ENCODE measurements around the gene GNG3.

The GNG3 gene

GRCh38 chr11:62705880-62706849, 1.3 kb upstream of the GNG3 start:
- Histone ChIP-seq H3K4me3 (ENCODE audit: low read depth in 1 of 2, low read length in 2 of 2) (peak overlapping the region; percentile 81 to 87), H3K27me3 (ENCODE audit: control insufficient read depth in 1 of 2, insufficient read depth in 2 of 2, low read length in 2 of 2) (no peaks in the 10 kb centered on the region), H3K36me3 (ENCODE audit: control insufficient read depth in 1 of 2, insufficient read depth in 2 of 2, low read length in 2 of 2) (peaks cover 7 to 21% of the 10 kb centered on the region in 2 donors), H3K9ac (ENCODE audit: low read depth in 1 of 2, low read length in 2 of 2) (peak overlapping the region; percentile 75 to 76), H3K9me3 (ENCODE audit: control insufficient read depth in 1 of 2, low read length in 2 of 2) (no peaks in the 10 kb centered on the region), H3K27ac (ENCODE audit: low read depth, low read length) (peak overlapping the region; percentile 70), H3K4me1 (ENCODE audit: control insufficient read depth in 1 of 2, insufficient read depth in 2 of 2, low read length in 2 of 2) (peaks cover 33 to 42% of the 10 kb centered on the region in 2 donors)

GRCh38 chr11:62706850-62707247, 627 bp upstream of the GNG3 start:
- no peaks in the 10 kb centered on the region for H3K27me3 ChIP-seq (ENCODE audit: control insufficient read depth in 1 of 2, insufficient read depth in 2 of 2, low read length in 2 of 2)
- H3K36me3 ChIP-seq (ENCODE audit: control insufficient read depth in 1 of 2, insufficient read depth in 2 of 2, low read length in 2 of 2): peaks cover 10 to 19% of the 10 kb centered on the region in 2 donors
- H3K9me3 ChIP-seq (ENCODE audit: control insufficient read depth in 1 of 2, low read length in 2 of 2): no peaks in the 10 kb centered on the region
- peaks cover 33 to 42% of the 10 kb centered on the region in 2 donors for H3K4me1 ChIP-seq (ENCODE audit: control insufficient read depth in 1 of 2, insufficient read depth in 2 of 2, low read length in 2 of 2)
- H3K4me3 ChIP-seq (ENCODE audit: low read depth in 1 of 2, low read length in 2 of 2): peak overlapping the region; percentile 67 to 71
- peak overlapping the region; percentile 75 to 76 for H3K9ac ChIP-seq (ENCODE audit: low read depth in 1 of 2, low read length in 2 of 2)
- H3K27ac ChIP-seq (ENCODE audit: low read depth, low read length): peak overlapping the region; percentile 47

- Histone ChIP-seq H3K9ac (ENCODE audit: low read depth in 1 of 2, low read length in 2 of 2) (peak overlapping the region; percentile 78 to 90), H3K9me3 (ENCODE audit: control insufficient read depth in 1 of 2, low read length in 2 of 2) (no peaks in the 10 kb centered on the region), H3K4me3 (ENCODE audit: low read depth in 1 of 2, low read length in 2 of 2) (peak overlapping the region; percentile 79 to 89), H3K36me3 (ENCODE audit: control insufficient read depth in 1 of 2, insufficient read depth in 2 of 2, low read length in 2 of 2) (peaks cover 17 to 20% of the 10 kb centered on the region in 2 donors), H3K27me3 (ENCODE audit: control insufficient read depth in 1 of 2, insufficient read depth in 2 of 2, low read length in 2 of 2) (no peaks in the 10 kb centered on the region), H3K4me1 (ENCODE audit: control insufficient read depth in 1 of 2, insufficient read depth in 2 of 2, low read length in 2 of 2) (peaks cover 42 to 55% of the 10 kb centered on the region in 2 donors), H3K27ac (ENCODE audit: low read depth, low read length) (no peak overlapping the region)
These were observed 916 bp downstream of the GNG3 start for GRCh38 chr11:62708392-62708791.

- no peaks in the 10 kb centered on the region for H3K9me3 ChIP-seq (ENCODE audit: control insufficient read depth in 1 of 2, low read length in 2 of 2)
- peak overlapping the region; percentile 84 for H3K27ac ChIP-seq (ENCODE audit: low read depth, low read length)
- H3K27me3 ChIP-seq (ENCODE audit: control insufficient read depth in 1 of 2, insufficient read depth in 2 of 2, low read length in 2 of 2): no peaks in the 10 kb centered on the region
- H3K4me1 ChIP-seq (ENCODE audit: control insufficient read depth in 1 of 2, insufficient read depth in 2 of 2, low read length in 2 of 2): peaks cover 46 to 59% of the 10 kb centered on the region in 2 donors
- peaks cover 17 to 20% of the 10 kb centered on the region in 2 donors for H3K36me3 ChIP-seq (ENCODE audit: control insufficient read depth in 1 of 2, insufficient read depth in 2 of 2, low read length in 2 of 2)
- H3K4me3 ChIP-seq (ENCODE audit: low read depth in 1 of 2, low read length in 2 of 2): peak overlapping the region; percentile 79 to 89
- peak overlapping the region; percentile 78 to 90 for H3K9ac ChIP-seq (ENCODE audit: low read depth in 1 of 2, low read length in 2 of 2)
These were observed 1.3 kb downstream of the GNG3 start for GRCh38 chr11:62708793-62709192.

GRCh38 chr11:62709247-62710000, 1.9 kb downstream of the GNG3 start:
- Histone ChIP-seq H3K9ac (ENCODE audit: low read depth in 1 of 2, low read length in 2 of 2) (peak overlapping the region; percentile 78 to 90), H3K27ac (ENCODE audit: low read depth, low read length) (peak overlapping the region; percentile 94), H3K36me3 (ENCODE audit: control insufficient read depth in 1 of 2, insufficient read depth in 2 of 2, low read length in 2 of 2) (peaks cover 21 to 24% of the 10 kb centered on the region in 2 donors), H3K4me1 (ENCODE audit: control insufficient read depth in 1 of 2, insufficient read depth in 2 of 2, low read length in 2 of 2) (peaks cover 51 to 64% of the 10 kb centered on the region in 2 donors), H3K27me3 (ENCODE audit: control insufficient read depth in 1 of 2, insufficient read depth in 2 of 2, low read length in 2 of 2) (no peaks in the 10 kb centered on the region), H3K4me3 (ENCODE audit: low read depth in 1 of 2, low read length in 2 of 2) (peak overlapping the region; percentile 79 to 89), H3K9me3 (ENCODE audit: control insufficient read depth in 1 of 2, low read length in 2 of 2) (no peaks in the 10 kb centered on the region)

GRCh38 chr11:62710001-62710345, 2.5 kb downstream of the GNG3 start:
- peaks cover 26 to 29% of the 10 kb centered on the region in 2 donors for H3K36me3 ChIP-seq (ENCODE audit: control insufficient read depth in 1 of 2, insufficient read depth in 2 of 2, low read length in 2 of 2)
- no peaks in the 10 kb centered on the region for H3K27me3 ChIP-seq (ENCODE audit: control insufficient read depth in 1 of 2, insufficient read depth in 2 of 2, low read length in 2 of 2)
- peaks cover 54 to 64% of the 10 kb centered on the region in 2 donors for H3K4me1 ChIP-seq (ENCODE audit: control insufficient read depth in 1 of 2, insufficient read depth in 2 of 2, low read length in 2 of 2)
- peak overlapping the region; percentile 79 to 89 for H3K4me3 ChIP-seq (ENCODE audit: low read depth in 1 of 2, low read length in 2 of 2)
- H3K9ac ChIP-seq (ENCODE audit: low read depth in 1 of 2, low read length in 2 of 2): peak overlapping the region; percentile 78 to 90
- peak overlapping the region; percentile 94 for H3K27ac ChIP-seq (ENCODE audit: low read depth, low read length)
- H3K9me3 ChIP-seq (ENCODE audit: control insufficient read depth in 1 of 2, low read length in 2 of 2): no peaks in the 10 kb centered on the region

GRCh38 chr11:62712276-62712812, 4.9 kb downstream of the GNG3 start:
- Histone ChIP-seq H3K4me1 (ENCODE audit: control insufficient read depth in 1 of 2, insufficient read depth in 2 of 2, low read length in 2 of 2) (peaks cover 42 to 59% of the 10 kb centered on the region in 2 donors), H3K36me3 (ENCODE audit: control insufficient read depth in 1 of 2, insufficient read depth in 2 of 2, low read length in 2 of 2) (peaks cover 49 to 52% of the 10 kb centered on the region in 2 donors)

GRCh38 chr11:62712861-62713260, 5.4 kb downstream of the GNG3 start:
- no peaks in the 10 kb centered on the region for H3K9me3 ChIP-seq (ENCODE audit: control insufficient read depth in 1 of 2, low read length in 2 of 2)
- H3K4me3 ChIP-seq (ENCODE audit: low read depth in 1 of 2, low read length in 2 of 2): peak overlapping the region in 1 of 2 donors; percentile 20
- H3K9ac ChIP-seq (ENCODE audit: low read depth in 1 of 2, low read length in 2 of 2): peak overlapping the region in 1 of 2 donors; percentile 20
- no peaks in the 10 kb centered on the region for H3K27me3 ChIP-seq (ENCODE audit: control insufficient read depth in 1 of 2, insufficient read depth in 2 of 2, low read length in 2 of 2)
- H3K27ac ChIP-seq (ENCODE audit: low read depth, low read length): no peak overlapping the region
- peaks cover 50 to 57% of the 10 kb centered on the region in 2 donors for H3K36me3 ChIP-seq (ENCODE audit: control insufficient read depth in 1 of 2, insufficient read depth in 2 of 2, low read length in 2 of 2)
- H3K4me1 ChIP-seq (ENCODE audit: control insufficient read depth in 1 of 2, insufficient read depth in 2 of 2, low read length in 2 of 2): peaks cover 42 to 59% of the 10 kb centered on the region in 2 donors

More at GRCh38 chr11:62712276-62712812, 4.9 kb downstream of the GNG3 start:
- Histone ChIP-seq H3K4me3 (ENCODE audit: low read depth in 1 of 2, low read length in 2 of 2) (no peak overlapping the region), H3K27ac (ENCODE audit: low read depth, low read length) (no peak overlapping the region), H3K9me3 (ENCODE audit: control insufficient read depth in 1 of 2, low read length in 2 of 2) (no peaks in the 10 kb centered on the region), H3K27me3 (ENCODE audit: control insufficient read depth in 1 of 2, insufficient read depth in 2 of 2, low read length in 2 of 2) (no peaks in the 10 kb centered on the region), H3K9ac (ENCODE audit: low read depth in 1 of 2, low read length in 2 of 2) (peak overlapping the region in 1 of 2 donors; percentile 20)

GRCh38 chr11:62713343-62713742, 5.9 kb downstream of the GNG3 start:
- Histone ChIP-seq H3K27me3 (ENCODE audit: control insufficient read depth in 1 of 2, insufficient read depth in 2 of 2, low read length in 2 of 2) (no peaks in the 10 kb centered on the region), H3K36me3 (ENCODE audit: control insufficient read depth in 1 of 2, insufficient read depth in 2 of 2, low read length in 2 of 2) (peaks cover 52 to 62% of the 10 kb centered on the region in 2 donors), H3K4me3 (ENCODE audit: low read depth in 1 of 2, low read length in 2 of 2) (peak overlapping the region in 1 of 2 donors; percentile 20), H3K9me3 (ENCODE audit: control insufficient read depth in 1 of 2, low read length in 2 of 2) (no peaks in the 10 kb centered on the region), H3K27ac (ENCODE audit: low read depth, low read length) (peak overlapping the region; percentile 58), H3K9ac (ENCODE audit: low read depth in 1 of 2, low read length in 2 of 2) (peak overlapping the region; percentile 20 to 26), H3K4me1 (ENCODE audit: control insufficient read depth in 1 of 2, insufficient read depth in 2 of 2, low read length in 2 of 2) (peaks cover 41 to 54% of the 10 kb centered on the region in 2 donors)
